Activated CD8-positive, alpha-beta memory T cell treated with anti-CD3 and anti-CD28 coated beads for 48 hours (primary cell): ENCODE measurements around the gene SLC4A2.
A peak's percentile ranks its signal among the peaks of the same experiment; 100 is the strongest.
"Not testable (repeated sequence)": the region's sequence is repeated elsewhere in the genome, so short reads cannot be mapped to it uniquely, and the experiment has no call there.

Experiments
- DNase-seq, 3 experiments: peaks; one replicate each; pipeline ENCODE4 v3.0.0-alpha.2; 2020; ENCODE audit warnings: low read depth in 2 of 3, low spot score in 2 of 3

SLC4A2 gene, protein sequence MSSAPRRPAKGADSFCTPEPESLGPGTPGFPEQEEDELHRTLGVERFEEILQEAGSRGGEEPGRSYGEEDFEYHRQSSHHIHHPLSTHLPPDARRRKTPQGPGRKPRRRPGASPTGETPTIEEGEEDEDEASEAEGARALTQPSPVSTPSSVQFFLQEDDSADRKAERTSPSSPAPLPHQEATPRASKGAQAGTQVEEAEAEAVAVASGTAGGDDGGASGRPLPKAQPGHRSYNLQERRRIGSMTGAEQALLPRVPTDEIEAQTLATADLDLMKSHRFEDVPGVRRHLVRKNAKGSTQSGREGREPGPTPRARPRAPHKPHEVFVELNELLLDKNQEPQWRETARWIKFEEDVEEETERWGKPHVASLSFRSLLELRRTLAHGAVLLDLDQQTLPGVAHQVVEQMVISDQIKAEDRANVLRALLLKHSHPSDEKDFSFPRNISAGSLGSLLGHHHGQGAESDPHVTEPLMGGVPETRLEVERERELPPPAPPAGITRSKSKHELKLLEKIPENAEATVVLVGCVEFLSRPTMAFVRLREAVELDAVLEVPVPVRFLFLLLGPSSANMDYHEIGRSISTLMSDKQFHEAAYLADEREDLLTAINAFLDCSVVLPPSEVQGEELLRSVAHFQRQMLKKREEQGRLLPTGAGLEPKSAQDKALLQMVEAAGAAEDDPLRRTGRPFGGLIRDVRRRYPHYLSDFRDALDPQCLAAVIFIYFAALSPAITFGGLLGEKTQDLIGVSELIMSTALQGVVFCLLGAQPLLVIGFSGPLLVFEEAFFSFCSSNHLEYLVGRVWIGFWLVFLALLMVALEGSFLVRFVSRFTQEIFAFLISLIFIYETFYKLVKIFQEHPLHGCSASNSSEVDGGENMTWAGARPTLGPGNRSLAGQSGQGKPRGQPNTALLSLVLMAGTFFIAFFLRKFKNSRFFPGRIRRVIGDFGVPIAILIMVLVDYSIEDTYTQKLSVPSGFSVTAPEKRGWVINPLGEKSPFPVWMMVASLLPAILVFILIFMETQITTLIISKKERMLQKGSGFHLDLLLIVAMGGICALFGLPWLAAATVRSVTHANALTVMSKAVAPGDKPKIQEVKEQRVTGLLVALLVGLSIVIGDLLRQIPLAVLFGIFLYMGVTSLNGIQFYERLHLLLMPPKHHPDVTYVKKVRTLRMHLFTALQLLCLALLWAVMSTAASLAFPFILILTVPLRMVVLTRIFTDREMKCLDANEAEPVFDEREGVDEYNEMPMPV

DNA sequence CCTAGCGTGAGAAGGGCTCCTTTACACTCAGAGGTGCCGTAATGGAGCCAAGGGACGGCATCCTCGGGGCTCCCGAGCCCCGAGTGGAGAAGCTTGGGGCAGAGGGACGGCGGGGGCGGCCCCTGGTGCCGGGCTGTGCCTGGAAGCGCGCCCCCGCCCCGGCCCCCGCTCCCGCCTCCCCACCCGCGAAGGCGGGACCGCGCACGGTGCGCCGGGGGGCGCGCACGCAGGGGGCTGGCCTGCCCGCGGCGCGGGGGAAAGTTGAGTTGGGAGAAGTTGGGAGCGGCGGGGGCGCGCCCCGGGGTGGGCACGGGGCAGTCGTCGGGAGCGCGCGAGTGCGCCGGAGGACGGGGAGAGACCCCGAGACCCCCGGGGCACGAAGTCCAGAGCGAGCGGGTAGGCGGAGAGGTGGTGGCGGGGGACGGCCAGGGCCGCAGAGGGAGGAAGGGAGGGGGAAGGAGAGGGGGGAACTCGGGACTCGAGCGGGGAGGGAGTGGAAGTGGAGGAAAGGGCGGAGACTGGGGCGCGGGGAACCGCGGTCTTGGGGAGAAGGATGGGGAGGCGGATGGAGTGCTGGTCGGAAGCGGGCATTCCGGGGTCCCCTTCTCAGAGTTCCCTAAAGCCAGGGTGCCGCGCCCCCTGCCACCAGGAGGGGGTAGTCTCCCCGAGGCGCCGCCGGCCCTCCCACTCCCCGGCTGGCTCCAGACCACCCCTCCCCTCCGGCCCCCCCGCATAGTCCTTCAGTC, at the start of gene SLC4A2:
SLC4A2 (plus strand) TSS at position 223 of the 746 bp plus-strand sequence. CDS start 2,399 bp downstream, outside the sequence.
- peak in 2 of 3 experiments; percentile 32 to 61 for DNase-seq

DNA sequence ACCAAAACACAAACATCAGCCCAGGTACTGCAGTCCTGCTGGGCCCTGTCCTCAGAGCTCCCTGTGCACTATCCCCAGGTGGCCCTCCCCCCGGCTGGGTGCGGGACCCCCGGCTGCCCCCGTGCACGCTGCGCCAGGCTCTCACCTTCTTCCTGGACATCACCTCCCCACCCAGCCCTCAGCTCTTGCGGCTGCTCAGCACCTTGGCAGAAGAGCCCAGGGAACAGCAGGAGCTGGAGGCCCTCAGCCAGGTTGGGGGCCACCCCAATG, 49.4 kb upstream of the SLC4A2 start:
- no peak for DNase-seq

DNA sequence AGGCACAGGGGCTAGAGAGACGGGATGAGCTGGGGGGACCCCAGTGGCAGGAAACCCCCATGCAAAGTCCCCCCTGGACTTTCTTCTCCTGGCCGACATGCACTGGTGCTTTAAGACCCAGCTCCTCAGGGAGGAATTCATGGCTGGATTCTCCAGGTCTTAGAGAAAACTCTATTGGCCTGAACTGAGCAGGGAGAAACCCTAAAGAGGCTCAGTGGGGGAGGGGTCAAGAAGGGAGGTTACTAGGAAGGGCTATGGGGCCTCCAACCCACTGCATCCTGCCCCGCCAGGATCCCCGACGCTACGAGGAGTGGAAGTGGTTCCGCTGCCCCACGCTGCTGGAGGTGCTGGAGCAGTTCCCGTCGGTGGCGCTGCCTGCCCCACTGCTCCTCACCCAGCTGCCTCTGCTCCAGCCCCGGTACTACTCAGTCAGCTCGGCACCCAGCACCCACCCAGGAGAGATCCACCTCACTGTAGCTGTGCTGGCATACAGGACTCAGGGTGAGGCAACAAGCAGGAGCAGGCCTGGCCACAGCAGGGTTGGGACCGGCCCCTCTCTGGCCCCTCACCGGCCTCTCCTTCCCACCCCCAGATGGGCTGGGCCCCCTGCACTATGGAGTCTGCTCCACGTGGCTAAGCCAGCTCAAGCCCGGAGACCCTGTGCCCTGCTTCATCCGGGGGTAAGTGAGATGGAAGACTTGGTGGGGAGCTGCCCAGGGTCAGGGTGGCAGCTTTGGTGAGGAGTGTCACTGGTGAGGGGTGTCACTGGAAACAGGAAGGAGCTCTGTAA, 48.9 kb upstream of the SLC4A2 start:
- DNase-seq = no peak

DNA sequence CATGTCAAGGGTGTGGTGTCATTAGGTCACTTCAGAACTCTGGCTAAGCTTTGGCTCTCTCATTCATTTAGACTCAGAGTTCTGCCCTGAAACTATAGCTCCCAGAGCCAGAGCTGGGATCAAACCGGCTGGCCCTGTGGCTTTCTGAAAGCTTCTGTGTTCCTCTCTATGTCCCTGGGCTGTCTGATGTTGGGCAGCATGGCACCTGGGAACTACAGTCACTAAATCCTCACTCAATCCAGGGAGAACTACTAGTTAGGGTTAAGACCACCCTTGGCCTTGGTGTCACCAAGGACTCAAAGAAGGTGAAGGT, 48.3 kb upstream of the SLC4A2 start:
- no peak for DNase-seq

DNA sequence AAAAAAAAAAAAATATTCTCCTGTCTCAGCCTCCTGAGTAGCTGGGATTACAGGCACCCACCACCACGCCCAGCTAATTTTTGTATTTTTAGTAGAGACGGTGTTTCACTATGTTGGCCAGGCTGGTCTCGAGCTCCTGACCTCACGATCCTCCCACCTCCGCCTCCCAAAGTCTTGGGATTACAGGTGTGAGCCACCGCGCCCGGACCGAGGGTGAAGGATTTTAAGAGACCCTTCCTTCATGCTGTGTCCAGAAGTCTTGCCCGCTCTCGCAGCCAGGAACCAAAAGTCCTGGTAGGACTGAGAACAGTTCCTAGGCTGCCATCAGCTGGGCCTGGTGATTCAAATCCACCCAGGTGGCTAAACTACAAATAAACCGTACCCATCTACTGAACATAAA, 47.8 kb upstream of the SLC4A2 start:
- not testable (repeated sequence) for DNase-seq

DNA sequence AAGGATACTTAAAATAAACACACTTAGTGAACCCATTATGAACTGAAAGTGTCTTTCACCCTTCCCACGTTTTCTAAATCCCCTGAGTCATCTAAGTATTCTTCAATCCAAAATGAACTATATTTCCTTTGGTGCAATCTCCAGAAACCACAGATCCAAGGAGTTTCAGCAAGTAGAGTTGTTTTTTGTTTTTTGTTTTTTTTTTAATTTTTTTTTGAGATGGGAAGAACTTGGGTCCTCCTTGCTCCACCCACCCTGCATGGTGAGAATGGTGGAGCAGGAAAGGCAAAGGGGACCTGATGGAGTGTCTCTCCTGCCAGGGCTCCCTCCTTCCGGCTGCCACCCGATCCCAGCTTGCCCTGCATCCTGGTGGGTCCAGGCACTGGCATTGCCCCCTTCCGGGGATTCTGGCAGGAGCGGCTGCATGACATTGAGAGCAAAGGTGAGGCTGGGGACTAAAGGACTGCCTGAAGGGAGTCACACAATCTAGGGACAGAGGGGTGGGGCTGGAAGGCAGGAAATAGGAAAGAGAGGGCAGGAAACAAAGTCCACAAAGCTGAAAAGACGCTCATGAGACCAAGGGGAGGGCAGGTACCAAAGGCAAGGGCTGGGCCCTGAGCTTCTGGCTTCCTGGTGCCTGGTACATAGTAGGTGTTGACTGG, 47.2 kb upstream of the SLC4A2 start:
- DNase-seq = no peak

DNA sequence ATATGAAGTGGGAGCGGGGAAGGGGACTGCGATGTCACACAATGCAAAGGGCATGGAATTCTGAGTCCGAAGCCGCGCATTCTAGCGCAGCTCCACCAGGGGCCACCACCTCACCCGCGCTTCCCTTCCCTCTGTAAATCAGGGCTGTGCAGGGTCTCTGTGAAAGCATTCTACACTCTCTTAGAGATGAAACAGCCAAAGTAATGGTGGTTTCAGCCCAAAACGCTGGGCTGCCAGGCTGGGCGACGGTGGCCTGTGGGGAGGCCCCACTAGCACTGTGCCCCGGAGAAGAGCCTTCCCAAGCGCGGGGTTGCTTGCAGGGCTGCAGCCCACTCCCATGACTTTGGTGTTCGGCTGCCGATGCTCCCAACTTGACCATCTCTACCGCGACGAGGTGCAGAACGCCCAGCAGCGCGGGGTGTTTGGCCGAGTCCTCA, 46.5 kb upstream of the SLC4A2 start:
- no peak for DNase-seq

DNA sequence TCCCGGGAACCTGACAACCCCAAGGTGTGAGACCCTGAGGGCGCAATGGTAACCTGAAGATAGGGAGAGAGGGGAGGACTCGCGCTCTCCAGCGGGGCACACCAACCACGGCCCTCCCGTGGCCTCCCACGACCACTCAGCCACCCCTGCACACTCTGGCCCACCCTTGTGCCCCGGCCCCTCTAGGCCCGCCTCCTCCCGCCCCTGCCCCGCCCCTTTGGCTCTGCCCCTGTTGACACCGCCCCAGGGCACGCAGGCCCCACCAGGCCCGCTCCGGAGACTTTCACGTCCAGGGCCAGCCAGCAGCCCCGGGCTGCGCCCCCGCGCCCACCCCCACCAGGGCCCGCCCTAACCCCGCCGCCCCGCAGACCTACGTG, 46.0 kb upstream of the SLC4A2 start:
- DNase-seq = no peak

DNA sequence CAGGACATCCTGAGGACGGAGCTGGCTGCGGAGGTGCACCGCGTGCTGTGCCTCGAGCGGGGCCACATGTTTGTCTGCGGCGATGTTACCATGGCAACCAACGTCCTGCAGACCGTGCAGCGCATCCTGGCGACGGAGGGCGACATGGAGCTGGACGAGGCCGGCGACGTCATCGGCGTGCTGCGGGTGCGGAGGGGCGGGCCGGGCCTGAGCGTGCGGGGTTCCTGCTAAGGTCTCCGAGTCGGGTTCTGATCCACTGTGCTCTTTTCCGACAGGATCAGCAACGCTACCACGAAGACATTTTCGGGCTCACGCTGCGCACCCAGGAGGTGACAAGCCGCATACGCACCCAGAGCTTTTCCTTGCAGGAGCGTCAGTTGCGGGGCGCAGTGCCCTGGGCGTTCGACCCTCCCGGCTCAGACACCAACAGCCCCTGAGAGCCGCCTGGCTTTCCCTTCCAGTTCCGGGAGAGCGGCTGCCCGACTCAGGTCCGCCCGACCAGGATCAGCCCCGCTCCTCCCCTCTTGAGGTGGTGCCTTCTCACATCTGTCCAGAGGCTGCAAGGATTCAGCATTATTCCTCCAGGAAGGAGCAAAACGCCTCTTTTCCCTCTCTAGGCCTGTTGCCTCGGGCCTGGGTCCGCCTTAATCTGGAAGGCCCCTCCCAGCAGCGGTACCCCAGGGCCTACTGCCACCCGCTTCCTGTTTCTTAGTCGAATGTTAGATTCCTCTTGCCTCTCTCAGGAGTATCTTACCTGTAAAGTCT, 45.5 kb upstream of the SLC4A2 start:
- peak; percentile 58 to 74 (median 64) for DNase-seq

DNA sequence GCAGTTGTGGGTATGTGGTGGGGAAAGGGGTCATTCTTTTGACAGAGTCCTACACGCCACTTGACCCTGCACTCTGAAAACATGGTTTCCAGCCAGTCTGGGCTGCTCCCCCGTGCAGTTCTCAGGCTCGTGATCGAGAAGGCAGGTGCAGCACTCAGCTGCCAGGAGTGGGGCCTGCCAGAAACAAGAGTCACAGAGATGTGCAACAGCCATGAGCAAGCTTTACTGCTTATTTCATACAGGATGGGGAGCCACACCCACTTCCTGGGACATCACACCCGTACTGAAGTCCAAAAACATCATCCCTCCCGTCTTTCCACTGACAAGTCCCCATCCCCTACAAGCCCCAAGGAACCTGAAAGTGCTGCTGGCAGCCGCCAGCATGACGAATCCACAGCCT, 44.4 kb upstream of the SLC4A2 start:
- no peak for DNase-seq

DNA sequence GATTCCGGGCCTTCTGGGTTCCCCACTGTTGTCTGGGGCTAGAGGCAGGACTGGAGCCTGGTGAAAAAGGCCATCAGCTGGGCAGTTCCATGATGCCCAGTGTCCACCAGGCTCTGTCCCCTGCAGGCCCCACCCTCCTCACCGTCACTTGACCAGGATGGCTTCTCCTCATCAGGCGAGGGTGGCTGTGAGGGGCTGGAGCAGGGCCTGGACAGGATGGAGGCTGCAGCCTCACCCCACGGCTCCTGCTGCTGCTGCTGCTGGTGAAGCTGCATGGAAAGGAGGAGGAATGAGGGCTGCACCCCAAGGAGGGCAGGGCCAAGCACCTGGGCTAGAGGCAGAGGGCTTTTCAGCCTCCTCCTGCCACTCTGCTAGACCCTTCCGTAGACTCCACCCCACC, 43.4 kb upstream of the SLC4A2 start:
- no peak for DNase-seq

DNA sequence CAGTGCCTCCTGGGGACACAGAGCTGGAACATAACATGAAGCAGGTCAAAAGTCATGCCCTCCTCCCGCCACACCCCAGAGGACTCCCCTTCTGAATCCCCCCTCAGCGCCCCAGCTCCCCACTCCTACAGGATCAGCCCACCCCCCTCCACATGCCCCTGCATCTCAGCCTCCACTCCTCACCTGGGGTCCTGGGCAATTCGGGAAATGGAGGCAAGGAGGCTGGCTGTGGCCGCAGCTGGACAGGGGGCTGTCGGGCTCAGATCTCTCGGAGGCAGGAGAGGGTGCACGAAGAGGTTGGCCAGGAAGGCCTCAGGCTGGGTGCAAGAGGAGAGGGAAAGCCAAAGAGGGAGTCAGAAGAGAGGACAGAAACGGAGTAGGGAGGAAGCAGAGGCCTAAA, 42.9 kb upstream of the SLC4A2 start:
- DNase-seq = no peak

DNA sequence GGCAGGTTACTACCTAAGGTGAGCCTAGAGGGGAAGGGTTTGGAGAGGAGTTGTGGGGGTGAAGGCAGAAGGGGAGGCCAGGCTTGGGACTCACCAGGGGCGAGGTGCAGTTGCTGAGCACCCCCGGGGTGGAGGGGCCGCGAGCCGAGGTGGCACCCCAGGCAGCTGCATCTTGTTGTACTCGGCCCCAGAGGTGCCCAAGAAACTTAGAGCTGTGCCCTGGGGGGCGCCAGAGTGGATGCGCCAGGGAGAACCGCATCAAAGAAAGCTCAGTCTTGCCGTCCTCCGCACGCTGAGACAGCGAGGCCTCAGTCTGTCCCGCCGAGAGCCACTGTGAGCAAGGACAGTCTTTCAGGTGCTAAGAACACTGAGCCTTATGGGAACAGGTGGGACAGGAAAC, 42.4 kb upstream of the SLC4A2 start:
- no peak for DNase-seq

DNA sequence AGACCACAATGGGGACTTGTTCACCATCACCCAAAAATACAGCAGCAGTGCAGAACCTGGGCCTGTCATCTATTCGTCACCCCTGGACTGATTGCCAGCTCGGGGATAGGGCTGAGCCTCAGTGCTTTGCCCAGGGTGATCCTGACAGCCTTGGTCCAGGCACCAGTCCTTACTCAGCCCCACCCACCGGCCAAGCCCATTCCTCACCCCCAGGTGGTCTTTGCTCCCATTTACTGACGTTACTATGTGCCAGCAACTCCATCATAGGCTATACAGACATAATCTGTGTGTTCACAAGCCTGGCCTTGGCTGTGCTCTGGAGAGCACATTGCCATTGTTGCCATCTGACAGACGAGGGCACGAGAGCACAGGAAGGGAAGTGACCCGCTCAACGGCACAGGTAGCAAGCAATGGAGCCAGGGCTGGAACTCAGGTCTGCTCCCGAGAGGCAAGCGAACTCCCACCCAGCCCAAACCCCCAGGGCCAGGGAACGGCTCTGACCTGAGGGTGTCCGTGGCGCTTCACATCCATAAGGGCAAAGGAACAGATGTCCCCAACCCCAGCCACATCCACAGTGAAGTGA, 41.9 kb upstream of the SLC4A2 start:
- DNase-seq = no peak

DNA sequence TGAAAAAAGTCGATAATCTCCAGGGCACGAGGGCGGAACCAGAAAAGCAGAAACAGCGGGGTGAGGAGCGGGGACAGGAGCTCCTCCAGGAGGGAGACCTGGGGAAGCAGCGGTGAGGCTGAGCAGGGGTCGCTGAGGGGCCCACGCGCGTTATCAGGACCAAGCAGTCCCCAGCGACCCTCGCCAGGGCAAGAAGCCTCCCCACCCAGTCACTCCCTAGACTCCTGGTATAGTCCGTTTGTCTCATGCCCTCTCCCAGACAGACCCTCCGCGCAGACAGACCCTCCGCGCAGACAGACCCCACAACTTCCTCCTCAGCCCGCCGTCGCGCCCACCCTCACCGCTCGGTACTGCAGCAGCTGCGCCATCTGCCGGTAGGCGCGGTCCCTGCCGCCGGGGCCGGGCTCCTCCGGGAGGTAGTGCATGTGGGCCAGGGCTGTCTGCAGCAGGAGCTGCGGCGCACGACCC, 41.4 kb upstream of the SLC4A2 start:
- DNase-seq = peak; percentile 58 to 79 (median 77)

DNA sequence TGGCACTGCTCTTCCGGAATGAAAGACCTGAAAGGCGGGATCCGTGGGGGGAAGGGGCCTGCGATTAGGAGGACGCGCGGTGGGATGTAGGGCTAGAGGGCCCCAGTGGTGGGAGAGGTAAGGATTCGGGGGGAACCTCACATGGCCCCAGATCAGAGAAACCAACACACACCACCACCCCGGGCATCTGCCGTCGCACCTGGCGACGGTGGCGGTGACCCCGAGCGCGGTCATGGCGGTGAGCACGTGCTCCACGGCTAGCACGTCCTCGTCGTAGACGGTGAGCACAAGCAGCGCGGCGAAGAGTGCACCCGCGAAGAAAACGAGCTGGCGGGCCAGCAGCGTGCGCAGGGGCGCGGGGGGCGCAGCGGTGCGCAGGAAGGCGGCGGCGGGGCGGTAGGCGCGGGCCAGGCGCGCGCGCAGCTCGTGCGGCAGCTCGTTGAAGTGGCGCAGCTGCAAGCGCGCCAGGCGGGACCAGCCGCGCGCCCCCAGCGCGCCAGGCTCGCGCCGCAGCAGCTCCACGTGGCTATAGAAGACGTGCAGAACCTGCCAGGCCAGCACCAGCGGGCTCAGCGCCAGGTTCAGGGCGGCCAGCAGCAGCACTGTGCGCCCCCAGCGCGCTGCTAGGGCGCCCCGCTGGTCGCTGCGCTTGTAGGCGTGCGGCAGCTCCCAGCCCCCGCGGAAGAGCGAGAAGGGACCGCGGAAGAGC, 40.8 kb upstream of the SLC4A2 start:
- no peak for DNase-seq

DNA sequence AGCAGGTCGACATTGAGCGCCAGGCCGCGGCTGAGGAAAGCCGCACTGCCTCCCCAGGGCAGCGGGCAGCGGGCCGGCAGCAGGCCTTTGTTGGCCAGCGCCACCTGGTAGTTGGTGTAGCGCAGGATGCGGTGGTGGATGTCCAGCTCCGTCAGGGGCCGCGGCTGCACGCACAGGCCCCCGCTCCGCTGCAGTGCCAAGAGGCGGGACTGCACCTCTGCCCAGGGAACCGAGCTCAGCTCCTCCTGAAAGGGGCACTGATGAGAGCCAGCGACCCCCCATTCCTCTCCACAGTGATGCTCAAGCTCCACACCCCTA, 40.3 kb upstream of the SLC4A2 start:
- no peak for DNase-seq

DNA sequence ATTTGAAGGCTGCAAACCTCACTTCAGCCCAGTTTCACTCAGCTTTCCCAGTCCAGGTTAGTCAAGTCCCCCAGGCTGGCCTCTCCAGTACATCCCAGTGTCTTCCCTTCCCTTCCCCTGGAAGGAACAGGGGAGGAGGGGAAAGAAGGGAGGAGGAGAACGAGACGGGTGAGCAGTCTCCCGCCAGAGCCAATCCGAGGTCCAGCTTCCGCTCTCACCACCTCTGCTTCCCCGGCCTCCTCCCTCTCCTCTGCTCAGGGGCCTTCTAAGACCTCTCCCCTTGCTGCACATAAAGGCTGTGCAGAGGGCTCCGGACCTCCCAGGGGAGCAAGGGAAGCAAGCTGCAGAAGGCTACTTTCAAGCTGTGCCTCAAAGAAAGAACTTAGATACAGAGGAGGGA, 39.2 kb upstream of the SLC4A2 start:
- DNase-seq = no peak
